ACC112 (cell line): ENCODE data around the gene MAFB.
A peak's percentile ranks its signal among the peaks of the same experiment; 100 is the strongest.
"Not testable (repeated sequence)": the region's sequence is repeated elsewhere in the genome, so short reads cannot be mapped to it uniquely, and the experiment has no call there.

Experiments
- H2AFZ ChIP-seq: fragments of 200-600 bp; sonication (generic); one replicate; pipeline ENCODE4 v1.6.0; 2017; ENCODE audit warnings: antibody characterized with exemption, low read length; ENCODE audit not compliant: unreplicated experiment
- H3K27ac ChIP-seq: fragments of 200-600 bp; sonication (generic); 2 replicates; pipeline ENCODE4 v1.5.1; 2014; ENCODE audit warnings: low read depth, mild to moderate bottlenecking, antibody characterized with exemption, low read length, moderate library complexity
- H3K27me3 ChIP-seq: fragments of 200-600 bp; sonication (generic); 2 replicates; pipeline ENCODE4 v1.6.1; 2014; ENCODE audit warnings: mild to moderate bottlenecking, antibody characterized with exemption, low read length, moderate library complexity, mixed read lengths; ENCODE audit not compliant: insufficient read depth
- H3K36me3 ChIP-seq: fragments of 200-600 bp; sonication (generic); 2 replicates; pipeline ENCODE4 v1.6.1; 2016; ENCODE audit warnings: mild to moderate bottlenecking, antibody characterized with exemption, low read length, moderate library complexity, mixed read lengths; ENCODE audit not compliant: insufficient read depth
- H3K4me1 ChIP-seq: fragments of 200-600 bp; sonication (generic); one replicate; pipeline ENCODE4 v1.6.1; 2016; ENCODE audit warnings: low read length, mixed read lengths; ENCODE audit not compliant: insufficient read depth, unreplicated experiment, control insufficient read depth
- H3K4me3 ChIP-seq: fragments of 200-600 bp; sonication (generic); 2 replicates; pipeline ENCODE4 v1.5.1; 2014; ENCODE audit warnings: mild to moderate bottlenecking, low read depth, low read length
- H3K79me2 ChIP-seq: fragments of 200-600 bp; sonication (generic); one replicate; pipeline ENCODE4 v1.6.0; 2016; ENCODE audit warnings: low read length; ENCODE audit not compliant: control insufficient read depth, unreplicated experiment, insufficient read depth

MAFB gene

GRCh38 chr20:40689100-40689942 is at the start of gene MAFB:
Gene MAFB (minus strand): TSS chr20:40689236. CDS start chr20:40688850, 386 bp downstream.
- peak within 1 kb of the TSS; percentile 71 for H2AFZ ChIP-seq
- no peaks in the 10 kb centered on the region for H3K4me1 ChIP-seq
- H3K27me3 ChIP-seq = peaks cover 71% of the 10 kb centered on the region
- H3K79me2 ChIP-seq = no peaks in the 10 kb centered on the region
- no peaks in the 10 kb centered on the region for H3K36me3 ChIP-seq
- peak within 1 kb of the TSS; percentile 15; the same call in 1 of the 2 replicates for H3K27ac ChIP-seq
- H3K4me3 ChIP-seq = peak within 1 kb of the TSS; percentile 79

GRCh38 chr20:40736468-40736867 is 47.4 kb upstream of the MAFB start:
- not testable (repeated sequence) for H3K79me2 ChIP-seq, H3K27me3 ChIP-seq, H3K4me1 ChIP-seq, H3K4me3 ChIP-seq, H3K36me3 ChIP-seq, H3K27ac ChIP-seq, H2AFZ ChIP-seq

- H3K36me3 ChIP-seq = no peaks in the 10 kb centered on the region
- no peaks in the 10 kb centered on the region for H3K79me2 ChIP-seq
- no peak overlapping the region for H3K27ac ChIP-seq
- no peak overlapping the region for H2AFZ ChIP-seq
- no peaks in the 10 kb centered on the region for H3K4me1 ChIP-seq
- peaks cover 16% of the 10 kb centered on the region for H3K27me3 ChIP-seq
- H3K4me3 ChIP-seq = no peak overlapping the region
Measured at GRCh38 chr20:40728996-40729395, 40.0 kb upstream of the MAFB start.

DNA sequence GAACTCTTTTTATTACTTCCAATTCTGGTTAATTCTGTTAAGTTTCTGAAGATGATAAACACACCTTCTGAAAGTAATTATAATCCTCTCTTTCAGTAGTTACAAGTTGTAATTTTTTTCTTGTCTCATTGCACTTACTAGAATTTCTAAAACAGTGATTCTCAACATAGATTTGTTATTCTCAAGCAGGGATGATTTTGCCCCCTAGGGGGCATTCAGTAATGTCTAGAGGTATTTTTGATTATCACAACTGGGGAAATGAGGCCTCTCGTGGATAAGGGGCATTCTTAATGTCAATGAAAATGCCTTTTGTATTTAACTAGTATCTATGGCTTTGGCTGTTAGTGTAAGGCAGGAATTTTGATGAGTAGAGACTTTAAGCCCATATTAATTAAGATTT is 39.4 kb upstream of the MAFB start:
- H3K27ac ChIP-seq = no peak overlapping the region

GRCh38 chr20:40727960-40728359 is 38.9 kb upstream of the MAFB start:
- Histone ChIP-seq H3K79me2 (no peaks in the 10 kb centered on the region), H3K36me3 (no peaks in the 10 kb centered on the region), H3K4me3 (no peak overlapping the region), H3K27me3 (peaks cover 11% of the 10 kb centered on the region), H3K27ac (no peak overlapping the region), H2AFZ (no peak overlapping the region), H3K4me1 (no peaks in the 10 kb centered on the region)

More for the DNA sequence above, 39.4 kb upstream of the MAFB start:
- no peaks in the 10 kb centered on the region for H3K4me1 ChIP-seq
- no peak overlapping the region for H2AFZ ChIP-seq
- H3K79me2 ChIP-seq = no peaks in the 10 kb centered on the region
- H3K4me3 ChIP-seq = no peak overlapping the region
- peaks cover 11% of the 10 kb centered on the region for H3K27me3 ChIP-seq
- no peaks in the 10 kb centered on the region for H3K36me3 ChIP-seq

GRCh38 chr20:40726776-40727175 is 37.7 kb upstream of the MAFB start:
- no peaks in the 10 kb centered on the region for H3K36me3 ChIP-seq
- no peak overlapping the region for H3K4me3 ChIP-seq
- no peaks in the 10 kb centered on the region for H3K79me2 ChIP-seq
- H3K27me3 ChIP-seq = peaks cover 15% of the 10 kb centered on the region
- H3K27ac ChIP-seq = no peak overlapping the region
- H2AFZ ChIP-seq = no peak overlapping the region
- H3K4me1 ChIP-seq = no peaks in the 10 kb centered on the region

DNA sequence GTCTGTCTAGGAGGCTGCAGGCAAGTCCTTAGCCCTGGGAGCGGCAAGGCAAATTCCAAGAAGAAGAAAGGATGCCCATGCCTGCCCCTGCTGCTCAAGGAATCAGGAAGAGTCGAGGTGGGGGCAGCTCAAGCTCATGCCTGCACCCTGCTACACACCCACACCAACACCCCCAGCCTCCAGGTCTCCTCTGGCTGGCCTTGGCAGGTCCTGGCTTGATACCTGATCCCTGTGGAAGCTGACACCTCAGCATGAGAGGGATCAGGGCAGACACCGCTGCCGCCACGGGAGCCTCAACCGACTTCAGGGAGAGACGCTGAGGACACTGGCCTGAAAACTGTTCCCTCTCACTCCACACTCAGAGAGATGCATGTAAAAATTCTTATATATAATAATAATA is 35.5 kb upstream of the MAFB start:
- no peaks in the 10 kb centered on the region for H3K79me2 ChIP-seq
- H2AFZ ChIP-seq = no peak overlapping the region
- no peak overlapping the region for H3K4me3 ChIP-seq
- no peaks in the 10 kb centered on the region for H3K4me1 ChIP-seq
- H3K27me3 ChIP-seq = peaks cover 23% of the 10 kb centered on the region
- H3K36me3 ChIP-seq = no peaks in the 10 kb centered on the region
- no peak overlapping the region for H3K27ac ChIP-seq

DNA sequence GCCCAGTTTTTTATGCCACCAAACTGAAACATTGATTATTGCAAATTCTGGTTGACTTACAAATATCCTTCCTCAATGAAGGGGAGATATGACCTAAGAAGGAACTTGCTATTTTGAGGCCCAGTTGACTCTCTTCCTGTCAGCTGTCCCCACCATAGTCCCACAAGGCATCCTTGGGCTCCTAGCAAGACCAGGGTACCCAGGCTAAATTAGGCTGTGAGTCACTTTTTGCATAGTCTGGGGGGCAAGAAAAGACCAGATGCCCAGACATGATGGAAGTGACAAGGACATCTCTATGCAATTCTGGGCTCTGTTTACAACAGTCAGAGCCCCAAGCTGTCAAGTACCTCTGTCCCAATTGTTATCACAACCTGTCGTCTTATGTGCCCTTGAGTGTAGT is 31.8 kb upstream of the MAFB start:
- Histone ChIP-seq H3K4me1 (no peaks in the 10 kb centered on the region), H3K27me3 (peaks cover 12% of the 10 kb centered on the region), H2AFZ (no peak overlapping the region), H3K4me3 (no peak overlapping the region), H3K36me3 (no peaks in the 10 kb centered on the region), H3K79me2 (no peaks in the 10 kb centered on the region), H3K27ac (no peak overlapping the region)

DNA sequence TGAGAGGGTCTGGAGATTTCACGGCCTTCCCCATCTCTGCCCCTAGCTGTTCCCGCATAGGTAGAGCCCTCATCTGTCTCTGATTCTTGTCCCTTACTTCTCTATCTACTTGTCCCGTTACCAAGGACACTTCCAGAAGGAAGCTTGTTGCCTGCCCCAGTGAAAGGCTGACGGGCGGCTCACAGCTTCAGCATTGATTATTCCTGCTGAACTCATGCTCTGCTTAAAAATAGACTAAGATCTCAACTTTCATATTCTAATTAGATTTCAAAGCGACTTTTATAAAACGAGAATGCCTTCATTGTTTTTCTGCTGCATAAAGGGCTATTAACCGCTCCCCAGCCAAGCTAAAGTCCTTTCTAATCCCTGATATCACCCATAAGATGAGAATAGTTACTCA is 31.1 kb upstream of the MAFB start:
- H3K4me1 ChIP-seq = no peaks in the 10 kb centered on the region
- no peaks in the 10 kb centered on the region for H3K79me2 ChIP-seq
- no peak overlapping the region for H3K4me3 ChIP-seq
- peaks cover 12% of the 10 kb centered on the region for H3K27me3 ChIP-seq
- no peak overlapping the region for H3K27ac ChIP-seq
- no peak overlapping the region for H2AFZ ChIP-seq
- H3K36me3 ChIP-seq = no peaks in the 10 kb centered on the region

GRCh38 chr20:40718982-40719729 is 30.1 kb upstream of the MAFB start:
- no peaks in the 10 kb centered on the region for H3K4me1 ChIP-seq
- H2AFZ ChIP-seq = no peak overlapping the region
- no peak overlapping the region for H3K4me3 ChIP-seq
- H3K36me3 ChIP-seq = no peaks in the 10 kb centered on the region
- no peaks in the 10 kb centered on the region for H3K79me2 ChIP-seq
- peaks cover 12% of the 10 kb centered on the region for H3K27me3 ChIP-seq
- H3K27ac ChIP-seq = no peak overlapping the region
